ENCODE results near the gene HSPG2.
"Not testable (repeated sequence)": the region's sequence is repeated elsewhere in the genome, so short reads cannot be mapped to it uniquely, and the experiment has no call there.

HSPG2 gene

DNA sequence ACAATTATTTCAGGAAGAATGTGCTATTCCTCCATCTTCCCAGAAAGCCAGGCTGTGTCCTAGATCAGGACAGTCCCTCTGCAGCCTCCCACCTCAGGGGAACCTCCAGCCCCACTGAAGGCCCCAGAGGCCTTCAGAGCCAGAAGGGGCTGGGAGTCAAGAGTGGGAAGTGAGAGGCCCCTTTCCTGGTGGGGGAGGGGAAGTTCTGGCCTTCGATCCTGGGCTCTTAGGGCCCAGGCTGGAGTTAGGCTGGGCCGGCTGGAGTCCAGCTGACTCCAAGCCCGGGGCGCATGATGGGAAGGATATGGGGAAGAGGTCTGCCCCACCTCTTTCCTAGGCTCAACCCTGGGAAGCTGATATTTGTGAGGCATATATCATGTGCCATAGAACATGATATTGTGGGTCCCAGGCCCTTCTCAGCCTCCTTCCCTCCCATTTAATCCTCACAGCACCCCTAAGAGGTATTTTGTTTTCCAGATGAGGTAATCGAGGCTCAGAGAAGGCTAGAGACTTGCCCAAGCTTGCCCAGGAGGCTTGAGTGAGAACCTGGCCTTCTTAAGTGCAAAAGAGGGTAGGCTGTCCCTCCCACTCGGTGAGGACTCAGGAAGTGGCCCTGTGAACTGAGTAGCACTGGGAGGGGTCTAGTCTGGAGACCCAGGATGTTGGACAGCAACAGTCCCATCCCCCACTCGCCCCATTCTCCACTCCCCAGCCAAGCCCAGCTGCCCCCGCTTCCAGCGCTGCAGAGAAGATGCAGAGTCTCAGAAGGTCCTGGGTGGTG lies 18.6 kb upstream of the HSPG2 start:
- DNase-seq (ENCODE audit: low spot score), result no peak

DNA sequence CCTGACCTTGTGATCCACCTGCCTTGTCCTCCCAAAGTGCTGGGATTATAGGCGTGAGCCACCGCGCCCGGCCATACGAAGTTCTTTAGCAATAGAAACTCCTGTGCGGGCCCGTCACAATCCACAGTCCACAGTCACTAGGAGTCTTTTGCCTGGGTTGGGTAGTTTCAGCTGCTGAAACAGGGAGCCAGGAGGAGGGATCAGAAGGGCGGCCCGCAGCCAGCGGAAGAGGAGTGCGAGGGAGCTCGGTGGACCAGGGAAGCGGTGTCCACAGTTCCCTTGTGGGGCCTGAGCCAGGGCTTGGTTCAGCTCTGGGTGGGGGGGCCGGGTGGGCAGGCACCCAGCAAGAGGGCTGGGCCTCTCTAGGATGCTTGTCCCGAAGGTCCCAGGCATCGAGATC lies 17.9 kb upstream of the HSPG2 start:
- DNase-seq (ENCODE audit: low spot score), result no peak

DNA sequence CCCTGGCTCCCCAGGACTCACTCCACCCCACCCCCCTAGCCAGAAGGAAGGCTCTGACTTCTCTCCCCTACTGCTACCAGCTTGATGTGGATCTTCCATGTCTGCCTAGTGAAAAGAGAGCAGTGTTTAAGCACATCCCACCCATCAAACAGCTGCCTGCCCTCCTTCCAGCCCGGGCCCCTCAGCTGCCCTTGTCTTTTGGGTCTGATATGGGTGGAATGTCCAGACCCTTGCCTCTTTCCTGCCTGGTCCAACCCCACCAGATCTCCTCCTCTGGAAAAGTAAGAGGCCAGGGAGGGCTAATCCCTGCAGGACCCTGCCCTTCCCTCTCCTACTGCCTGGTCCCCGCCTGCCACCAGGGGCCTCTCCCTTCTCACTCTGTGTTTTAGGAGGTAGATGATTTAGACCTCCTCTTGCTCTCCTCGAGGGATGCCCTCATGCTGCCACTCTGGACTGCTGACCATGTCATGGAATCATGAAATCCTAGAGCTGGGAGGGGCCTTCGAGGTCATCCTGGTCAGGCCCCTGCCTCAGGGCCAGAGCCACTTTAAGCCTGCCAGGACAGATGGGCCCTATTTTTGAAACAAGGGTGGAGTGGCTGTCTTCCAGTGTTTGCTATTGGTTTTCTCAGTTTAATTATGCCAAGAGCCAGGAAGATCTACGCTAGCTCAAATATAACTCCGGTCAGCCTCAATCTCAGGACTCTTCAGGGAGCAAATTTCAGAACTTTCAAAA lies 15.8 kb upstream of the HSPG2 start:
- no peak for DNase-seq (ENCODE audit: low spot score)

DNA sequence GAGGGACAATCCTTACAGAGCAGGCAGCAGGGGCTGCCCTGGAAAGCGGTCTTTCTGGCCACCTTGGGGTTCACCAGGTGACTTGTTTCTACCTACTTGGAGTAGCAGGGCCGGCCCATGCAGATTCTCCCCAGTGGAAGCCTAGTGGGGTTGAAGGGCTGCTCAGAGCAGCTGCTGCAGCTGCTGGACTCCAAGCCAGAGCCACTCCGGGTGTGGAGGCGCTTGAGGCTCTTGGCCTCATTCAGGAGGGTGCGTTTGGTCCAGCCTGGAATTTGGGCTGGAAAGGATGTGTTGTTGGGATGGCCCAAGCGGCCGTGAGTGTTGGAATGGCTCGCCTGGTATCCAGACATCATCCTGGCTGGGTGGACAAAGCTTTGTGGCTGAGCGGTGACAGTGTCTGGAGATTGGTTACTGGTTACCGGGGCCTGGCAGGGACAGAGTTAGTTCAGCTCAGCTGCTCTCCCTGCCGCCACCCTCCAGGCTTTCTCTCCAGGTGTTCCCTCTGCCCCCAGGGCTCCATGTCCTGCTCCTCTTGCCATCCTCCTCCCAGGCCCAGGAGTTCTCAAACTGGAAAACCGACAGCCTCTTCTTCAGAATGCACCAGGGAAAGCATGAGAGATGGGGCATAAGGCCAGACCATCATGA lies 14.2 kb upstream of the HSPG2 start:
- DNase-seq (ENCODE audit: low spot score), result no peak

DNA sequence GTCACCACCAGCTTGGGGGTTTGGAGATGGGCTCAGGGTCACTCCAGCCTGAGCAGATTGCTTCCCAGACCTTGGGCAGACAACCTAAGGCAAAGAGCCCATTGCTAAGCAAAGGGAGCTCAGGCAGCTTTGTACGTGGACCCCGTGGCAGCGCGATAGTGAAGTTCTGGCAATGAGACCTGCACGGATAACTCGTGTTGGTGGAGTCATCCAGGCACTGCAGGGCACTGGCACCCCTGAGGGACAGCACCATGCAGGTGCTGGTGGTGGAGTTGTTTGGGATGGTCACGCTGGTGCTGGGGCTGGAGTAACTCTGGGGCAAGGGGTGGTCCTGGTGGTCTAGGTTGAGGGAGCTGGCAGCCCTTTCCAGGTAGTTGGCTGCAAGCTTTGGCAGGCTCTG lies 13.6 kb upstream of the HSPG2 start:
- DNase-seq (ENCODE audit: low spot score), result no peak

DNA sequence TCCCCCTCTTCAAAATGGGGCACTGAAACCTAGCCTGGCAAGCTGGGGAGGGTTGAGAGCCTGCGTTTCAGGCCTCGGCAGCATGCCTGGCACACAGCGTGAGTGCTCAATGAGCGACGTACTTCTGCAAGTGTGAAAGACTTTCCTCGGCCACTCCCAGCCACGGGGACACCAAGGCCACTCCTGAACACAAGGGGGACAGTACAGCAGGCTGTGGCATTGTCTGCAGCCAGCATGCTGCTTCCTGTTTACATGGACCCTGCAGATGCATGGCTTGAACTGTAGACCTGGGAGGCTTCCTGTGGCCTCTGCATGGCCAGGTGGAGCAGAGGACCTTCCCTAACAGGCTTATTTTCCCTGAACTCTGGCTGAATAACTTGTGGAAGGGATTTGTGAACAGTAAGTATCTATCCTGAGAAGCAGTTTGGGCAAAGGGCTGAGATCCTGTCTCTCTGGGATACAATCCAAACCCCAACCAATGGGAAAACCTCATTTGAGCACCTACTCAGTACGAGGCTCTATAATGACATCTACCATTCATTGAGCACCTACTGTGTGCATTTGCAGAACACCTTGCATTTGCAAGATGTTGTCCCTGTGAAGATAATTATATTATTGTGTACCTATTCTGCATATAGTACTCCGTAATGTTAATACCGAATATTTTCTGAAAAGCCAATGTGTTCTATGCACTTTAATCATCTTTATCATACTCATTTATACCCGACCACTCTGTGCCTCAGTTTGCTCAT lies 9.9 kb upstream of the HSPG2 start:
- DNase-seq (ENCODE audit: low spot score), result no peak

DNA sequence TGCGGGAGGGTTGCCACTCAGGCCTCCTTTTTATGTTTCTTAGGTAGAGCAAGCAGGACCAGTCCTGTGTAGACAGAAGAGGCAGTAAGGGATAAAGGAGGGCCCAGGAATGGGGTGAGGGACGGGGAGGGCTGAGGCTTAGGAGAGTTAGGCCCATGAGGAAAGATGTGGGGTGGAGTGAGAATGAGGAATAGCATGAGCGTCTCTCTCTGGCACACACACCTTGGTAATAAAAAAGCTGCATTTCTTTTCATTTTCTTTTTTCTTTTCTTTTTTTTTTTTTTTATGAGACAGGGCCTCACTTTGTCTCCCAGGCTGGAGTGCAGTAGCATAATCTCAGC lies 7.6 kb upstream of the HSPG2 start:
- DNase-seq (ENCODE audit: low spot score), result no peak

DNA sequence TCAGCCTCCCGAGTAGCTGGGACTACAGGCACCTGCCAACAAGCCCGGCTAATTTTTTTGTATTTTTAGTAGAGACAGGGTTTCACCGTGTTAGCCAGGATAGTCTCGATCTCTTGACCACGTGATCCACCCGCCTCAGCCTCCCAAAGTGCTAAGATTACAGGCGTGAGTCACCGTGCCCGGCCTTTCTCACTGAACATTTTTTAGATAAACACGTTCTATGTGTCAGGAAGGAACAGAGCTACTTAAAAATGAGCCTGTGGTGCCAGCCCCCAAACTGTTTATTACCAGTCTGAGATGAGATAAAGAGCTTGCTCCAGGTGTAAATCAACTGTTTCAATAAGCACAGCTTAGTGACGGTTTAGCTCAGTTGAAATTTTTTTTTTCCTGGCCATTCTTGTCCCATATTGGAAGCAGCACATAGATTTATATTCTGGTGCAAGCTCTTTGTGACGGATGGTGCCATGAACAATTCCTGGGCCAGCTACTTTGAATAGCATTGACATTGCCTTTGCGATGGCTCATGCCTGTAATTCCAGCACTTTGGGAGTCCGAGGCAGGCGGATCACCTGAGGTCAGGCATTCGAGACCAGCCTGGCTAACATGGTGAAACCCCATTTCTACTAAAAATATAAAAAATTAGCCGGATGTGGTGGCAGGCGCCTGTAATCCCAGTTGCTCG lies 6.0 kb upstream of the HSPG2 start:
- DNase-seq (ENCODE audit: low spot score), result not testable (repeated sequence)

DNA sequence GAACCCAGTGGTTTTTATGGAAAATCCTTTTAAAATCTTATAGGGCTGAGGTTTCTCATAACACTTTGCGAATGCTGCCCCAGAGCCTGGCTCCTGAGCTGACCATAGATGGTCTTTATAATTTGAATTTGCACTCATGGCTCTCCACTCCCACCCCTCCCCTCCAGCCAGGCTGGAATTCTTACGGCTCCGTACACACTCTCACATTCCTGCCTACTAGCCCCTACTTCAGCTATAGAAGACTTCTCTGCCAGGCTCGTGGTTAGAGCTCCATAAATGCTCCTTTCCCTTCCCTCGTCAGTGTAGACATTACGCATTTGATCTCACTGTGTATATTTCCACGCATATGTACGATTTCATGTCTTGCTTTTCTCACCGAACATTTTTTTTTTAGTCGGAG lies 5.4 kb upstream of the HSPG2 start:
- DNase-seq (ENCODE audit: low spot score), result no peak

DNA sequence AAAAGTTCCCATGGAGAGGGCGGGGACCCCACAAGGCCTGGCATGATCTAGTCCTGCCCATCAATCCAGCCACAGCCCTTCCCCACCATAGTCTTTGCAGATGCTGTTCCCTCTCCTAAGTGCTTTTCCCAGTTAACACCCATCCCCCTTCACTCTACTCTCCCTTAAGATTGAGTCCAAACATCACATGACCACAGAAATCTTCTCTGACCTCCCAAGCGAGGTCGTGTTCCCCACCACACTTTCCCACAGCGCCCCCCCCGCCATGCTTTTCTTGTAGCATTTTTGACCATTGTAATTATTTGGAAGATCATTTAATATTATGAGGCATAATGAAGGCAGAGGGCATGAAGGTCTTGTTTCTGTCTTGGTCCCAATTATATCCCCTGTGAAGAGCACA lies 4.3 kb upstream of the HSPG2 start:
- DNase-seq (ENCODE audit: low spot score), result no peak

DNA sequence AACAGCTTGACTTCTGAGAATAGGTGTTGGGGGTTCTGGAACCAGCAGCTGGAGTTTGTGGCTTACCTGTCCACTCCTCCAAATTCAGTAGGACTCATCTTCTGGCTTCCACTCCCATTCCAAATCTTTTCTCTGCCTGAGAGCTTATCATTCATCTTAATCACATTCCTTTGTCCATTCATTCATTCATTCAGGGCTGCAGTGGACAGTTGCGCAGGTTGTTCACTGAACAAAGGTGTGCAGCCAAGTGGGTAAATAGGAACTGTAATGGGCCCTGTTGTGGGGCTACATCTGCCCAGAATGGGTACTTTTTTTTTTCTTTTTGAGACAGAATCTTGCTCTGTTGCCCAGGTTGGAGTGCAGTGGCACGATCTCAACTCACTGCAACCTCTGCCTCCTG lies 3.4 kb upstream of the HSPG2 start:
- no peak for DNase-seq (ENCODE audit: low spot score)

DNA sequence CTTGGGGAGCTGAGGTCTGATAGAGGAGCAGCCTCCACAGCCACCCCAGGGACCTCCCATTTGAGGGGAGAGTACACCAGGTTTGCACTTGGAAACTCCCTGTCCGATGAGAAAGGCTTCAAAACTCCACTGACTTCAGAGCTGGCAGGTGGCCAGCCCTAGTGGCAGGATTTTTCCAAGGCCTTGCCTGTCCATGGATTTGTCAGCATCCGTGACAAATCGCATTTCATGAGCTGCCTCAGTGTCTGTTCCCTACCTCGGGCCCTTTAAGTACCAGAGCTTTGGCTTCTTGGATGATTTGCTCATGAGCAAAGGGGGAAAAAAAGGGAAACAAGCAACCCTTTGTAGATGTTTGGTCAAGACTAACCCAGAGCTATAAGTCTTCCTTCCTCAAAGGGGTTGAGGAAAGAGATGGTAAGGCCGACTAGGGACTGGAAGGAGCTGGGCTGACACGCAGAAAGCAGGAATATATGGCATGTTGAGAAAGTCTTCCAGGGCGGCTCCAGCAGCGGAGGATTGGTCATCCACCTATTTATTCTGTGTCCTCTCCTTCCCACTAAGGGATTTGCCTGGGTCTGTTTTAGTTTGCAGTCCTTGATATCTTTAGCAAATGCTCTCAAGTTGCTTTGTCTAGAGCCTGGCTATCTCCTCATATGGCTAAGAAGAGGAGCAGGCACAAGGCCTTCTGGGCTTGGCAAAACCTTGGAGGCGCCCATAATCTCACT lies 2.7 kb upstream of the HSPG2 start:
- DNase-seq (ENCODE audit: low spot score), result no peak

DNA sequence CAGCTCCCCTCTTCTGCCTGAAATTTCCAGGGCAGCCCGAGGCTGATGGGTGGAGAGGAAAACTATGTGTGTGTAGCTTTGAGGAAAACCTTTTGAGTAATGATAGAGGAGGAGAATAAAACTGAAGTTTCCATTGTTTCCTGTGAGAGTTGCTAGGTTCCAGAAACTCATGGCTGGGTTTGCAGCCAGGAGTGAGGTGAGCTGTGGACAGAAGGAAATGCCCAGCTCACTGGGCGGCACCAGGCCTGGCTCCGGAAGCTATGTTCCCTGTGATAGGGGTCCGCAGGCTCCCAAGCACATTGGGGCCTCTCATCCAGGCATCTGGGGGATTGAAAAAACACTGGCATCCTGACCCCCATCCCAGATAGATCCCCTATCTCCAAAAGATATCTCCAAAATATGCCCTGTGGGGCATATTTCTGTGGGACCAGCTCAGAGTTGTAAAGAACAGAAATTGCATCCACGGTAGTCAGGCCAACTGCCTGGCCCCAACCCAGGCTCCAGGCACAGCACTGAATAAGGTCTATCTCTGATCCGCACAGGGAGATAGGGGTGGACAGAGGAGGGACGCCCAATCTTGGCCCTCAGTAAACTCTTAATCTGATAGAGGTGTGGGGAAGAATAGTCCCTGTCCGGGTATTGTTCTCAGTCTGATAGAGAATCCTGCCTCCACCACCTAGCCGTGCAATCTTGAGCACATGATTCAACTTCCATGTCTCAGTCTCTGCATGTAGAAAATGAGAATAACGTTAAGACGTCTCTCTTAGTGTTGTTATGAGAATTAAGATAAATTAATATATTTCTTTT lies 1.8 kb upstream of the HSPG2 start:
- no peak for DNase-seq (ENCODE audit: low spot score)

DNA sequence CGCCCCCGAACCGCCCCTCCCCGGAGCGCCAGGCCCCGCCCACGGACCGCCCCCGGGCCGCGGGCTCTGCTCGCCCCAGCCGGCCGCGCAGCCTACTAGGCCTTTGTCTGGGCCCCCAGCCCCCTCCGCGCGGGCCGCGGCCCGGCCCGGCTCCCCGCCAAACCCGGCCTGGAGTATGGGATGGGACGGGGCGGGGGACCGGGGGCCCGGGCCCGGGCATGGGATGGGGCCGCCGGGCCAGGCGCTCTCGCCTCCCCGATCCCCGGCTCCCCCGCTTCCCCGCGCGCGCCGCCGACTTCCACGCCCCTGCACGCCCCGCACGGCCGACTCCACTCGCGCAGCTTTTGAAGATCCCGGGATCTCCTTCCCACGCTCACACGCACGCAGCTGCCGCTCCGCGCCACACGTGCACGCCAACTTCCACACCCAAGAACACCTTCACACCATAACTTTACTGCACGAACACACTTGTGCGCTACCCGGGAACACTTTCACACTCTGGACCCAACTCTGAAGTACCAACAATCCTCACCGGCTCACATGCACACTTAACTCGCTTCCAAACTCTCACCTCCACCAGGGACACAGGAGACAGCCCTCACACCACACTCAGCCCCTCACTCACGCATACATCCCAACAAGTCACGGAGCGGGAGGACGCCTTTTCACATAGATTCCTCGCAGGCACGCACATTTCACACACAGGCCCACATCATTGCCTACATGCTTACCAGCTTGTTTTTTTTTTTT lies 437 bp upstream of the HSPG2 start:
- peak; percentile 59 for DNase-seq (ENCODE audit: low spot score)

DNA sequence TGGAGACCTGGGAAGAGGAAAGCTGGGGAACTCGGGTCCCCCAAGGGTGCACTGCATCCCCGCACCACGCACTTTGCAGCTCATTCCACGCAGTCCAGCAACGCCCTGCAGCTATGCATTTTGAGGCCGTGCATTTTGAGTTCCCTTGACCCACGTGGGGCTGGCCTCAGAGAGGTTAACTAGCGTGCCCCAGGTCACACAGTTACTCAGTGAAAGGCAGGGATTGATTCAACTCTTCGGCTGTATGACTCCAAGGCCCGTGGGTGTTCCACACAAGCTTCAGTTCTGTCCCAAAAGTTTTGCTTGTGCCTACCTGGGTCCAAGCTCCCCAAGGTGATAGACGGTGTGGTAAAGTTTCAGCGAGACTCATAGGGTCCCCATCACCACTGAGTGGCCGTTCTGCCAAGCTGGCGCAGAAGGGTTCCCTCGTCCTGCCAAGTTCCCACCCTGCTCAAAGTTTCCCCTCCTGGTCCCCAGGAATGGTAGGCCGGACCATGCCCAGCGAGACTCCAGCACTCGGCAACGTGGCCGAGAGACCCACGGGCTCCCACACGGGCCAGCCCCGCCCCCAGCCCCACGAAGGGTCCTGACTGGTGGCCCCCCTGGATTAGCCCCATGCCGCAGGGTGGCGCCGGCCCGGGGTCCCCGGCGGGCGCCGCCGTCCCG lies 611 bp downstream of the HSPG2 start:
- DNase-seq (ENCODE audit: low spot score), result no peak

DNA sequence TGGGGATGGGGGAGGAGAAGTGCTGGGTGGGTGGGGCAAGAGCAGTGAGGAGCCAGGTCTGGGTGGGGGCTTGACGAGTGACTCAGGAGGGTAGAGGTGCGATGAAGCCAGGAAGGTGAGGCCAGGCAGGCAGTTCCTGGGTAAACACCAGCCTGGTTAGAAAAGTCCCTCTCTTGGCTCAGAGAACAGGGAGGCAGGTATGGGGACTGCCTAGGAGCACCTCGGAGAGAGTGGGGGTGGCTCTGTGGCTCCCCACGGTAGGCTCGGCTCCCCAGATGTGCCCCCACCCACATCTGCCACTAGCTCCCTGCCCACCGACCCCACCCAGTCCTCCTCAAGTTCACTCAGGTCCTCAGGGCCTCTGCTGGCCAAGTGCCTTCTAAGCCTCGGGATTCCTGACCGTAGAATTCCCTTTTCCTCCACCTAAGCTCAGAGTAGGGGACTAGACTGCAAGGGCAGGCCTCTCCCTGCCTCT lies 1.2 kb downstream of the HSPG2 start:
- DNase-seq (ENCODE audit: low spot score), result no peak

DNA sequence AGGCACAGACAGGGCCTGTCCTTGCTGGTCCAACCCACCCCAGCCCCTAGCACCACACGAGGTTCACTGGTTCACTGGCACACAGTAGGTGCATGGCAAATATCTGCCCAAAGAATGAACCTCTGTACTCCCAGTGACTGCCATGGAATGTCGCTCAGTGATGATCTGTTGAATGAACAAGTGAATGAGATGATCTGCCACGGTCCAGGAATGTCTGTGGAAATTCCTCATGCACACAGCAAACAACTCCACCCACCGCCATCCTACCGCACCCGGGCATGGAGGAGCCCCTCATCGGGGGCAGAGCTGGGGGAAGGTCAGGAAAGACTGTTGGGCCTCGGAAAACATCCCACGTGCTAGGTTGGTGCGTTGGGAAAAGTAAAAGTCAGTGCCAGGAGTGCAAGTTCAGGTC lies 1.7 kb downstream of the HSPG2 start:
- no peak for DNase-seq (ENCODE audit: low spot score)

DNA sequence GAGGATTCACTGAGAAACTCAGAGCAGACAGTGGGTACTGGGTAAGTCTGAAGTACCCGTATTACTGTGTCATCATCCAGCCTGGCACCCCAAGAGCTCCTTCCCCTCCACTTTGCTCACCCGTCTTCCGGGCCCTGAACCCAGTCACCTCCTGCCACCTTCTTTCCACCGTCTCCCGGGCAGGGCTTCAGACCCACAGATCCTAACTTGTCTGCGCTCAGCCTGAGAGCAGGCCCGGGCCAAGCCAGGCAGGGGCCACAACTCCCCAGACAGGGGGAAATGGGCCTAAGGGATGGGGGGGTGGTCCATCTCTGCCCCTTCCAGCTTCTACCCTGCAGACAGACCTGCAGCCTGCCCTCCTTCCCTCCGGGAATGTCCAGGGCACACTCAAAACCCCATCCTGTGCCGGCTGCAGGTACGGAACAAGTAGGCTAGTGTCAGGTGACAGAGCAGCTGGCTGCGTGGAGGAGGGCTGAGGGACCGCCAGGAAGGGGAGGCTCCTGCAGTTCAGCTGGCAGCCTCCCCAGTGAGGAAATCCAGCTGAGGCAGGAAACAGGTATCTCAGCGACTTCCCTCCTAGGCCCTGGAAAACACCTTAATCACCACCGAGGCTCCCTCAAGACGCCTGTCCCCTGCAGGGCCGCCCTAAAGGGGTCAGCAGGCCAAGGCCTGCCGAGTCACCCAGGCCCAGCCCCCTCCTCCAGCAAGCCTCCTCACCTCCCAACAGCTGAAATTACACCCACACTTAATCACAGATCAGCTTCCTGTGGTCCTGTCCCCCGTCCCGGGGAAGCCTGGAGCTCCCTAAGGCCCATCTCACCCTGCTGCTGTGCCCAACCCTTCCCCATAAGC lies 3.5 kb downstream of the HSPG2 start:
- DNase-seq (ENCODE audit: low spot score), result no peak
